Lung (tissue), 12 donors: ENCODE results near the gene MET. TPM values are rescaled to one million over a fixed set of nuclear protein-coding genes. Genes with fewer than 3 reads are reported as not detected.

Source experiments
- ATAC-seq: fragments of 200-7000 bp; cut with Tn5 transposase; one replicate; pipeline ENCODE4 v1.9.1; 2020; ENCODE audit warnings: moderate number of reproducible peaks; ENCODE audit not compliant: insufficient read depth, low FRiP score
- DNase-seq, 3 donors: peaks; one replicate each; pipeline ENCODE4 v3.0.0-alpha.2; 2013 to 2017
- H3K27ac ChIP-seq, 2 donors: one replicate each; pipeline ENCODE4 v1.5.1; 2013; ENCODE audit warnings: mild to moderate bottlenecking in 2 of 2, moderate library complexity in 2 of 2, control low read depth in 1 of 2, inconsistent platforms in 1 of 2, low read depth in 1 of 2, low read length in 1 of 2
- H3K27me3 ChIP-seq, 3 donors: one replicate each; pipeline ENCODE4 v1.5.1; 2013; ENCODE audit warnings: low read length in 2 of 3; ENCODE audit not compliant: control insufficient read depth in 3 of 3, insufficient read depth in 3 of 3
- H3K36me3 ChIP-seq, 4 donors: one replicate each; pipeline ENCODE4 v1.5.1; 2013; ENCODE audit warnings: low read length in 4 of 4, mild to moderate bottlenecking in 1 of 4, moderate library complexity in 1 of 4; ENCODE audit not compliant: control insufficient read depth in 4 of 4, insufficient read depth in 4 of 4
- H3K4me1 ChIP-seq, 5 donors: one replicate each; pipeline ENCODE4 v1.5.1; 2013; ENCODE audit warnings: low read length in 5 of 5, mild to moderate bottlenecking in 2 of 5, moderate library complexity in 1 of 5; ENCODE audit not compliant: control insufficient read depth in 5 of 5, insufficient read depth in 5 of 5
- H3K4me3 ChIP-seq: one replicate; pipeline ENCODE4 v1.5.1; 2013; ENCODE audit warnings: mild to moderate bottlenecking, control low read depth, moderate library complexity
- H3K9ac ChIP-seq, 2 donors: one replicate each; pipeline ENCODE4 v1.5.1; 2013; ENCODE audit warnings: low read length in 2 of 2, control low read depth in 1 of 2; ENCODE audit not compliant: insufficient read depth in 1 of 2
- H3K9me3 ChIP-seq, 4 donors: one replicate each; pipeline ENCODE4 v1.5.1; 2013; ENCODE audit warnings: low read length in 3 of 4, mild to moderate bottlenecking in 1 of 4, moderate library complexity in 1 of 4; ENCODE audit not compliant: control insufficient read depth in 4 of 4, insufficient read depth in 3 of 4
- CTCF ChIP-seq: IDR thresholded peaks from 2 replicates; pipeline ENCODE4 v1.5.1; 2012; ENCODE audit warnings: mild to moderate bottlenecking; ENCODE audit errors: control extremely low read depth, extremely low read depth
- WGBS, 2 donors: extraction: QIAGEN DNeasy Blood & Tissue Kit; methylation state at CpG; one replicate each; pipeline ENCODE4 v1.1.7; 2013; 5-methylcytosine and 5-hydroxymethylcytosine counted together
- polyA plus RNA-seq, 2 donors: library from polyadenylated mRNA; stranded (reverse); fragments of 200-250 nt; gene quantifications; one replicate each; pipeline ENCODE4 v1.2.1, GENCODE V29; 2013
- total RNA-seq, 2 donors: library from RNA; depleted of rRNA in 1 of 2; stranded (reverse); fragments of >200 nt in 1 of 2; gene quantifications; one replicate each; pipeline ENCODE4 v1.2.1, GENCODE V29; 2014 to 2021
- donor health status: control.
- donor health status: control.
- donor health status: Bipolar disorder and iron deficiency.
- donor health status: healthy.
- donor health status: DM: yes; HTN: yes; CAD: no.

MET gene
- total and polyA plus RNA-seq, 4 donors, result 16.3 to 106 (median 41.5) TPM

- 76 to 95% methylated on average over 2 of the region's 2 CpGs for WGBS, 2 donors
- H3K9ac ChIP-seq, result no peak overlapping the region
- H3K4me1 ChIP-seq, result peaks cover 0 to 3% (median 0%) of the 10 kb centered on the region in 5 donors
- ATAC-seq (no peak), DNase-seq (no peak)
- no peaks in the 10 kb centered on the region for H3K36me3 ChIP-seq
- no peaks in the 10 kb centered on the region for H3K9me3 ChIP-seq
- no peak for TF ChIP-seq CTCF
- no peak overlapping the region for H3K4me3 ChIP-seq
- no peaks in the 10 kb centered on the region for H3K27me3 ChIP-seq
- no peak overlapping the region for H3K27ac ChIP-seq
These were observed 164.1 kb downstream of the MET start for GRCh38 chr7:116836048-116836447.

- no peak overlapping the region for H3K27ac ChIP-seq
- H3K36me3 ChIP-seq, result no peaks in the 10 kb centered on the region
- WGBS, 2 donors, result 94 to 98% methylated on average over 4 of the region's 4 CpGs
- ATAC-seq, result no peak
- no peak overlapping the region for H3K9ac ChIP-seq
- H3K4me3 ChIP-seq, result no peak overlapping the region
- H3K9me3 ChIP-seq, result no peaks in the 10 kb centered on the region
- H3K27me3 ChIP-seq, result no peaks in the 10 kb centered on the region
- H3K4me1 ChIP-seq, result peaks cover 0 to 3% (median 0%) of the 10 kb centered on the region in 5 donors
- no peak for DNase-seq
- no peak for TF ChIP-seq CTCF
These were observed 164.9 kb downstream of the MET start for GRCh38 chr7:116836911-116837310.

GRCh38 chr7:116837586-116837985, 165.6 kb downstream of the MET start:
- Histone ChIP-seq H3K4me3 (no peak overlapping the region), H3K27ac (no peak overlapping the region), H3K27me3 (no peaks in the 10 kb centered on the region), H3K4me1 (peaks cover 0 to 3% (median 0%) of the 10 kb centered on the region in 5 donors), H3K36me3 (no peaks in the 10 kb centered on the region), H3K9ac (no peak overlapping the region), H3K9me3 (no peaks in the 10 kb centered on the region)
- DNase-seq (no peak), ATAC-seq (no peak)
- TF ChIP-seq CTCF, result no peak
- 89 to 92% methylated on average over 3 of the region's 3 CpGs for whole genome bisulfite sequencing, 2 donors

- H3K9ac ChIP-seq, result no peak overlapping the region
- peaks cover 0 to 3% (median 0%) of the 10 kb centered on the region in 5 donors for H3K4me1 ChIP-seq
- DNase-seq (no peak), ATAC-seq (no peak)
- H3K9me3 ChIP-seq, result no peaks in the 10 kb centered on the region
- no peak for TF ChIP-seq CTCF
- 74 to 84% methylated on average over 5 of the region's 5 CpGs for WGBS, 2 donors
- H3K36me3 ChIP-seq, result no peaks in the 10 kb centered on the region
- no peak overlapping the region for H3K4me3 ChIP-seq
- H3K27me3 ChIP-seq, result no peaks in the 10 kb centered on the region
- H3K27ac ChIP-seq, result no peak overlapping the region
These were observed 168.3 kb downstream of the MET start for GRCh38 chr7:116840256-116840655.
